ENCODE results near the gene THAP9.

The THAP9 gene

GRCh38 chr4:82934441-82934840 lies 33.9 kb downstream of the THAP9 start:
- H2AFZ ChIP-seq (ENCODE audit: low read depth, low read length) = no peak overlapping the region
- H3K36me3 ChIP-seq (replicated peaks; ENCODE audit: low read depth, low read length) = peaks cover 42% of the 10 kb centered on the region
- no peak overlapping the region for H3K9ac ChIP-seq (ENCODE audit: low read length)

GRCh38 chr4:82939414-82939813 lies 38.9 kb downstream of the THAP9 start:
- no peaks in the 10 kb centered on the region for H4K20me1 ChIP-seq (ENCODE audit: insufficient read depth, low read length)
- no peaks in the 10 kb centered on the region for H3K79me2 ChIP-seq (ENCODE audit: low read length)
- H3K9me3 ChIP-seq (ENCODE audit: insufficient read depth, low read length) = no peaks in the 10 kb centered on the region
- H3K4me2 ChIP-seq (ENCODE audit: low read length) = no peak overlapping the region
- H3K27ac ChIP-seq (ENCODE audit: low read length) = no peak overlapping the region
- no peak for TF ChIP-seq EZH2phosphoT487 (IDR thresholded peaks at IDR 0.05; ENCODE audit: low read depth)
- TF ChIP-seq CTCF (IDR thresholded peaks at IDR 0.05; ENCODE audit: low read depth, low read length) = no peak
- H3K27me3 ChIP-seq (ENCODE audit: low read depth, low read length) = no peaks in the 10 kb centered on the region
- H3K9ac ChIP-seq (ENCODE audit: low read length) = no peak overlapping the region
- H3K4me1 ChIP-seq (ENCODE audit: low read length) = no peaks in the 10 kb centered on the region
- H3K36me3 ChIP-seq (replicated peaks; ENCODE audit: low read depth, low read length) = peaks cover 31% of the 10 kb centered on the region
- no peak overlapping the region for H2AFZ ChIP-seq (ENCODE audit: low read depth, low read length)
- no peak overlapping the region for H3K4me3 ChIP-seq (ENCODE audit: low read length)

More at GRCh38 chr4:82934441-82934840, 33.9 kb downstream of the THAP9 start:
- no peaks in the 10 kb centered on the region for H4K20me1 ChIP-seq (ENCODE audit: insufficient read depth, low read length)
- no peak overlapping the region for H3K4me2 ChIP-seq (ENCODE audit: low read length)
- no peak for TF ChIP-seq CTCF (IDR thresholded peaks at IDR 0.05; ENCODE audit: low read depth, low read length)
- no peak for TF ChIP-seq EZH2phosphoT487 (IDR thresholded peaks at IDR 0.05; ENCODE audit: low read depth)
- H3K79me2 ChIP-seq (ENCODE audit: low read length) = no peaks in the 10 kb centered on the region
- H3K27me3 ChIP-seq (ENCODE audit: low read depth, low read length) = no peaks in the 10 kb centered on the region
- H3K27ac ChIP-seq (ENCODE audit: low read length) = no peak overlapping the region
- H3K4me1 ChIP-seq (ENCODE audit: low read length) = no peaks in the 10 kb centered on the region
- no peak overlapping the region for H3K4me3 ChIP-seq (ENCODE audit: low read length)
- no peaks in the 10 kb centered on the region for H3K9me3 ChIP-seq (ENCODE audit: insufficient read depth, low read length)

DNA sequence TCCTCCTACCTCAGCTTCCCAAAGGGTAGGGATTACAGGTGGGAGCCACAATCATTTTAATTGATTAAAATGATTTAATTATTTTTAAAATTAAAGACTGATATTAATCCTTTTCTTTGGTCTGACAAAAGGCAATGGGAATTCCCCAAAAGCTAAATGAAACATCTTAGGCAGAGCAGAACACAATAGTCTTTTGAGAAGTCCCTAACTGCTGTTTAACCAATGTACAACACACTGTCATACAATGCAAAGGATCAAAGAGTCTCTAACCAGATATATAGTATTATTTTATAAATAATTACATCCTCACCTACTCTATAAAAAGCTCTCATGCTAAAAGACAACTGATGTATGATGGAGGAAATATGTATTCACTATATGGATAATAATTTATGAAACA lies 47.0 kb downstream of the THAP9 start:
- Histone ChIP-seq H3K4me2 (ENCODE audit: low read length) (no peak overlapping the region), H2AFZ (ENCODE audit: low read depth, low read length) (no peak overlapping the region), H3K36me3 (replicated peaks; ENCODE audit: low read depth, low read length) (peaks cover 16% of the 10 kb centered on the region), H3K79me2 (ENCODE audit: low read length) (0 out of 2 replicates have a peak, but pooled peaks cover 3% of the 10 kb centered on the region), H3K4me3 (ENCODE audit: low read length) (no peak overlapping the region), H3K9me3 (ENCODE audit: insufficient read depth, low read length) (no peaks in the 10 kb centered on the region), H3K4me1 (ENCODE audit: low read length) (no peaks in the 10 kb centered on the region), H3K27me3 (ENCODE audit: low read depth, low read length) (no peaks in the 10 kb centered on the region), H3K27ac (ENCODE audit: low read length) (no peak overlapping the region), H3K9ac (ENCODE audit: low read length) (no peak overlapping the region), H4K20me1 (ENCODE audit: insufficient read depth, low read length) (no peaks in the 10 kb centered on the region)
- TF ChIP-seq CTCF (IDR thresholded peaks at IDR 0.05; ENCODE audit: low read depth, low read length) (no peak), EZH2phosphoT487 (IDR thresholded peaks at IDR 0.05; ENCODE audit: low read depth) (no peak)

DNA sequence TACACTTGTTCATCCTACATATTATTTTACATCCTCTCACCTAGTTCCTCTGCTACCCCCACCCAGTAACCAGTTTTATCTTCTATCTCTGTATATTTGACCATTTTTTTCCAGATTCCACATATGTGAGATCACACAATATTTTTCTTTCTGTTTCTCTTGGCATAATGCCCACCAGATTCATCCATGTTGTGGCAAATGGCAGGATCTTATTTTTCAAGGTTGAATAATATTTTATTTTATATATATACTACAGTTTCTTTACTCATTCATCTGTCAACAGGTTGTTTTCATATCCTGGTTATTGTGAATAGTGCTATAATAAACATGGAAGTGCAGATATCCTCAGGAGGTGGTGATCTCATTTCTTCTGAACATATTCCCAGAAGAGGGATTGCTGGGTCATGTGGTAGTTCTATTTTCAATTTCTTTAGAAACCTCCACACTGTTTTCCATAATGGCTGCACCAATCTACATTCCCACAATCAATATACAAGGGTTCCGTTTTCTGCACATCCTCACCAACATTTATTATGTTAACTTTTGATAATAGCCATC lies 48.2 kb downstream of the THAP9 start:
- Histone ChIP-seq H2AFZ (ENCODE audit: low read depth, low read length) (no peak overlapping the region), H3K4me1 (ENCODE audit: low read length) (no peaks in the 10 kb centered on the region), H3K36me3 (replicated peaks; ENCODE audit: low read depth, low read length) (peaks cover 20% of the 10 kb centered on the region), H3K9me3 (ENCODE audit: insufficient read depth, low read length) (no peaks in the 10 kb centered on the region), H3K4me3 (ENCODE audit: low read length) (no peak overlapping the region), H3K4me2 (ENCODE audit: low read length) (no peak overlapping the region), H4K20me1 (ENCODE audit: insufficient read depth, low read length) (no peaks in the 10 kb centered on the region), H3K27me3 (ENCODE audit: low read depth, low read length) (no peaks in the 10 kb centered on the region), H3K9ac (ENCODE audit: low read length) (no peak overlapping the region), H3K27ac (ENCODE audit: low read length) (no peak overlapping the region), H3K79me2 (ENCODE audit: low read length) (0 out of 2 replicates have a peak, but pooled peaks cover 3% of the 10 kb centered on the region)
- TF ChIP-seq CTCF (IDR thresholded peaks at IDR 0.05; ENCODE audit: low read depth, low read length) = no peak
- TF ChIP-seq EZH2phosphoT487 (IDR thresholded peaks at IDR 0.05; ENCODE audit: low read depth) = no peak

All from OCI-LY3 (cell line).